Astrocyte (in vitro differentiated cells and primary cell): ENCODE data around the gene RUNX3.

ENCODE experiments used
- EZH2 ChIP-seq: IDR thresholded peaks from 2 replicates; pipeline ENCODE4 v1.6.1; 2012; ENCODE audit warnings: mild to moderate bottlenecking, low read length, inconsistent platforms; ENCODE audit not compliant: insufficient read depth
- TF ChIP-seq, protein P1 (sequence below): IDR thresholded peaks from 2 replicates; pipeline ENCODE4 v1.5.1; 2011; ENCODE audit warnings: low read depth, mild to moderate bottlenecking, inconsistent platforms, low read length, moderate library complexity; ENCODE audit not compliant: insufficient read depth

DNA sequence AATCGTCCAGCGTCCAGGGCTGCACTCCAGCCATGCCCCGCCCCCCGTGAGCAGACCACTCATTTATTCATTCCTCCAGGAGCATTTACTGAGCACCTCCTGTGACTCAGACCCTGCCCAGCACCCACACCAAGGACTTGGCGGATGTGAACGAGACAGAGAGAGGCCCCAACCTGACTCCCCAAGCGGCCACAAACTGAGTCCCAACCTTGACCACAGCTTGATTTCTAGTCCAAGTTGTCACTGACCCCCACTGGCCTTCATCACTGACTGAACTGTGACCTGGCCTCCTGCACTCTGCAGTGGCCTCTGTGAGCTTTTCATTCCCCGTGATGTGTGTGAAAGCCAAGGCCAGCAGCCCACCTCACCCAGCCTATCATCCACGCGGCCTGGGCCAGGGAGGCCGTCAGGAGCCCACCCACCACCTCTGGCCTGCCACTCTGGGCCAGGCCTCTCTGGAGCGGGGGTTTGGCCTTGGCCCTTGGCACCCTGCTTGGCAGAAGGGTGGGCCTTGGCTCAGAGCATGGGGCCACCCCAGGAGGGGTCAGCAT lies 19.3 kb upstream of the RUNX3 start:
- TF ChIP-seq, protein P1, sequence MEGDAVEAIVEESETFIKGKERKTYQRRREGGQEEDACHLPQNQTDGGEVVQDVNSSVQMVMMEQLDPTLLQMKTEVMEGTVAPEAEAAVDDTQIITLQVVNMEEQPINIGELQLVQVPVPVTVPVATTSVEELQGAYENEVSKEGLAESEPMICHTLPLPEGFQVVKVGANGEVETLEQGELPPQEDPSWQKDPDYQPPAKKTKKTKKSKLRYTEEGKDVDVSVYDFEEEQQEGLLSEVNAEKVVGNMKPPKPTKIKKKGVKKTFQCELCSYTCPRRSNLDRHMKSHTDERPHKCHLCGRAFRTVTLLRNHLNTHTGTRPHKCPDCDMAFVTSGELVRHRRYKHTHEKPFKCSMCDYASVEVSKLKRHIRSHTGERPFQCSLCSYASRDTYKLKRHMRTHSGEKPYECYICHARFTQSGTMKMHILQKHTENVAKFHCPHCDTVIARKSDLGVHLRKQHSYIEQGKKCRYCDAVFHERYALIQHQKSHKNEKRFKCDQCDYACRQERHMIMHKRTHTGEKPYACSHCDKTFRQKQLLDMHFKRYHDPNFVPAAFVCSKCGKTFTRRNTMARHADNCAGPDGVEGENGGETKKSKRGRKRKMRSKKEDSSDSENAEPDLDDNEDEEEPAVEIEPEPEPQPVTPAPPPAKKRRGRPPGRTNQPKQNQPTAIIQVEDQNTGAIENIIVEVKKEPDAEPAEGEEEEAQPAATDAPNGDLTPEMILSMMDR: no peak
- no peak for TF ChIP-seq EZH2
